HG03066 (cell line): ENCODE results near the gene FAM193B.

Experiments used
- ATAC-seq: cut with Tn5 transposase; IDR thresholded peaks from one replicate; pipeline ENCODE4 v1.9.1; 2021; ENCODE audit warnings: low read depth; ENCODE audit not compliant: unreplicated experiment

FAM193B gene

DNA sequence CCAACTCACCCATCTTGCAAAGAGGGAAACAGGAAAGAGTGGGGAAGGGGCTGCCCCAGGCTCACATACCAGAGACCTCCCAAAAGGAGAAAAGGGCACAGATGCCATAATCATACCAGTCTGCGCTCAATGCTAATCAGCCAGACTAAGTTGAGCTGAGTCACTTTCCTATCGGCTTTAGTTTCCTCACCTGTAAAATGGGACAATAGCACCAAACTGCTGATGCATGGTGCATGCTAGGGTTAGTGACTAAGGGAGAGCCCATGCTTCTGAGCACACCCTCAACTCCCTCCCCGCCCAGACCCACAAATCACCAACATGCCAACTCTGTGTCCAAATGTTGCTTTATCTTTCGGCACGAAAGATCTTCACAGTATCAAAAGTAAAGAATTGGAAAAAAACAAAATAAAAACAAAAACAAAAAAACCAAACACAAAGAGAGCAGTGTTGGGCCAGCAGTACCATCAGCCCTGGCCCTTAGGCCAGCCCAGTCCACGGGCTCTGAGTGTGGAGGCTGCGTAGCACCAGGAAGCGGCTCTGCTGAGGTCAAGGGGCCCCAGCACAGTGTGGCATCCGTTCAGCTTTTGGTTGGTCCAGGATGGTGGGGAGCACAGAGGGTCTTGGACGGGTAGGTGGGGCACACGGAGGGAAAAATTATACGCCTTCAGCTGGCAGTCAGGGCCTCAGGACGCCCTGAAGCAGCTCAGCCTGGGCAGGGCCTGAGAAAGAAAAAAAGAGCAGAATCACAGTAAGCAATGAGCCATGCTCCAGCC lies 34.7 kb downstream of the FAM193B start:
- no peak for ATAC-seq

DNA sequence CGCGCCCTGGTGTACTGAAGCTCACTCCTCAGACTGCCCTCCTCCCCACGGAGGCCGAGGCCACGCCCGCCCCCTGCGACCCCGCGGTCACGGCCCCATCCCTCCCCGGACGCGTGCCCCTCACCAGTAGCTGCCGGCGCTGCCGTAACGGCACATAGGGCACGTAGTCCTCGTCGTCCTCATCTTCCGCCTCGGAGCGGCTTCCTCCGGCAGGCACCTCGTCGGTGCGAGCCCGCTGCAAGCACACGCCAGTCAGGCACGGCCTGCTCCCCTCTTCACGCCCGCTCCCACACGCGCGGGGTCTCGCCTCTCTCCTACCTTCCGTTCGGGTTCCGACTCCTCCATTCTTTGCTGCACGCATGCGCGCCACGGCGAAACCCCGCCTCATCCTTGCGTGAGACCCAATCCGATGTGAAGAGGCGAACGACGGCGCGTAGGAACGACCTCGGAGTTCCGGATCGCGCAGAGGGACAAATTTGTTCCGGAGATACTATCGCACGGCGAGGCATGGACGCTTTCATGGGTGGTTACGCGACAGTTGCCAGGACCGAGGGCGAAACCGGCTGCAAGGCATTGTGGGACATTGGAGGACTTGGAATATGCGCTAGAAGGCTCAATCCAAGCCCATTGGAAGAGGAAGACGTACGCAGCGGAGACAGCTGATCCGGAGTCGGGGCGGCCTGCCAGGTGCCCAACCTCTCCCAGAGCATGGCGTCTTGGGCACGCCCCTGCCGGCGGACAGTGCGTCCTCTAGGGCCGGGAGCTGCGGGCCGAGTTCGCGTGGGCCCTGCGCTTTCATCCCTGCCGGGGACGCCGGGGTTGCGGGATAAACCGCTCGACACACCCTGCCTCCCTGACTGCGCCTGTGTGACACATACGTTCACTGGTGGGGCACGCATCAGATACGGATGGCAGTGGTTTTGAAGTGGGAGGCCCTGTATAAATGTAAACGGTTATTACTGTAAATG lies 37.5 kb downstream of the FAM193B start, which contains the start of gene DDX41:
DDX41 (minus strand) TSS at position 361 of the 968 bp plus-strand sequence; CDS start at position 345, 16 bp downstream.
- peak; percentile 84 for ATAC-seq

DNA sequence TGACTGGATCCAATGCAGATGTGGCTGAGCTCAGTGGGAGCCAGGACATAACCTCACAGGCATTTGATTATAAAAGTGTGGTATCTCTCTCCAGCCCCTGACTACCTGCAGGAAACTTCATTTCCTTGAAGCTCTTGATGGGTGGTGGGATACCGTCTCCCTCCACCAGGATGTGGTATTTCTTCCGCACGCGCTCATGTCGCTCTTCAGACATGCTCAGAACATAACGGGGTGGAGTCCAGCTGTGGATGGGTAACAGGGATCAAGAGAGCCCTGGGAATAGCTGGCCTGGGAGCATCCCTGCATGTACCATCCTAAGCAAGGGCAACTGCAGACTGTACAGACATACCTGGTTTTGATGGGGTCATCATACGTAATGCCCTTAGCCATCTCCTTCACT lies 38.8 kb downstream of the FAM193B start:
- ATAC-seq: no peak

DNA sequence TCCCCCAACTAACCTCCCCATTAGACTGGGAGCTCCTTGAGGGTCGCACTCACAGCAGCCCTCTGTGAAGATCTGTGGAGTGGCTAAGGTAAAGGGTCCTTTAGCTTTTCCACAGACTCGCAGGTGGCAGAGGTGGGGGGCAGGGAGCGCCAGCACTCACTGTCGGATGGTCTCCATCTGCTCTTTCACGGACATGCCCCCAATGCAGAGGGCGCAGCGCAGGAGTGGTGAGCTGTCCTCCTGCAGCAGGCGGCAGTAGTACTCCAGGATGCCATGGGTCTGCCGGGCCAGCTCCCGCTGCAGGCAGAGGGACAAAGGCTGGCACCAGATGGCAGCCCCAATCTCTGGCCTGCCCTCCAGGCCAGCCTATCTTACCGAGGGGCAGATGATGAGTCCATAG lies 39.8 kb downstream of the FAM193B start:
- ATAC-seq: no peak

DNA sequence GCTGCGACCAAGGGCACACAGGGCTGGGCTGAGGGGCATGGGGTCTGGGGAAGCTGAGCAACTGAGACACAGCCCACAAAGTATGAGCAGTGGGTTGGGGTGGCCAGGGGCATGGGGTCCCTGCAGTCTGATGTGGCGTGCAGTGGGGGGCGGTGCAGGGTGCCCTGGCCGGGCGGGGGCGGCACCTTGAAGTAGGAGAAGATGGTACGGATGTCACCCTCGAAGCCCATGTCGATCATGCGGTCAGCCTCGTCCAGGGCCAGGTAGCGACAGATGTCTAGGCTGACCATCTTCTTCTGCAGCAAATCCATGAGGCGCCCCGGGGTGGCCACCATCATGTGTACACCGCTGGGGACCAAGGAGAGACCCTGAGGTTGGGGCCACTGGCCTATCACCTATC lies 40.9 kb downstream of the FAM193B start:
- no peak for ATAC-seq

DNA sequence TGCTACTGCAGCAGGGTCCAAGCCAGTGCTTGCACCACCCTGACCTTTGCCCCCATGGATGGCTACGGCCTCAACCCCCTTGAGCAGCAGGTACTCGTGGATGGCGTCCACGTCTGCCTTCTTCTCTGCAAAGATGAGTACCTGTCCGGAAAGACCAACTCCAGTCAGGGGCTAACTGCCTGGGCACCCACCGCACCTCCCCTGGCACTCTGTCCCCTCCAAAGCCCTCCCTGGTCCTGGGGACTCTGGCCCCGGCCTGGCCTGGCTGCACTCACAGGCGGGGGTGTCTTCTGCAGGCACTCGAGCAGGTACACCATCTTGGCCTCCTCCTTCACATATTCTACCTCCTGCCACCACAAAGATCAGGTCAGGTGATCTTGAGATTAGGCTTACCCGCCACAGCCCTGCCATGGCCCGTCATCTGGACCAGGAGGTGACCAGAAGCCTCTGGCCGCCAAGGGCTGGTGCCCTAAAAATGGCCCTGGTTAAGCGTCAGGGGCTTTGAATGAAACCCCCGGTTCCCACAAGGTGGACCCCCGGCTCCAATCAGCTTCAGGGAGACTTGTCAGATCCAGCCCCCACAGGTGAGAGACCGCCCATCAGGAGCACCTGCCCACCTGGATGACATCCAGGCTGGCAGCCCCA lies 41.5 kb downstream of the FAM193B start:
- ATAC-seq: no peak

DNA sequence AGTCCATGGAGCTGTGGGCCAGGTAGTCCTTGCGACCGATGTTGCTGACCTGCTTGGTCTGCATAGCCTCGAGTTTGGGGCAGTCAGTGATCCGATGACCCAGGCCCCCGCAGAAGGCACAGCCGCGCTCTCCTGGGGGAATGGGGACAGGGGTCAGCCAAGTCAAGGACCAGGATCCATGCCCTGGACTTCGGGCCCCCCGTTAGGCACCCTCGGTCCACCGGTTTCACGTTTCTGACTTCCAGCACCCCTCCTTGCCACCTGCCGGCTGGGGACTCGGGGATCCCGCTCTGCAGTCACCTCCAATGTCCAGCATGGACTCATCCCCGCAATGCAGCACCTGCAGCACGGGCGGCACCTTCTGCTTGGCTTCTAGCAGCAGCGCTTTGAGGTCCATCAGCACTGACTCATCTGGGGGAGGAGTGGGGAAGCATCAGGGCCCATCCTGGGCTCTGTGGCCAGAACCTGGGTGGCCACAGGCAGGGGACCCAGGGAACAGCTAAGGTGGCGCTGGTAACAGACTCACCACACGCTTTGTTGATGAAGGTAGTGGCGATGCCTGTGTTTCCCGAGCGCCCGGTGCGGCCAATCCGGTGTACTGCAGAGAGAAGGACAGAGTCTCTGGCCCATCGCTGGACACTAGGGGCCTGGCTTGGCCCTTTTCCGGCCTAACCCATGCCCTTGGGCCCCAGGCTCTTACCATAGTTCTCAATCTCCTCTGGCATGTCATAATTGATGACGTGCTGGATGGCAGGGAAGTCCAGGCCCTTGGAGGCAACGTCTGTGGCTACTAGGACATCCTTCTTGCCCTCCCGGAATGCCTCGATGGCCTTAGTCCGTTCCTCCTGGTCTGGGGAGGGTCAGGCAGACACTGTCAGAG lies 42.3 kb downstream of the FAM193B start:
- no peak for ATAC-seq

DNA sequence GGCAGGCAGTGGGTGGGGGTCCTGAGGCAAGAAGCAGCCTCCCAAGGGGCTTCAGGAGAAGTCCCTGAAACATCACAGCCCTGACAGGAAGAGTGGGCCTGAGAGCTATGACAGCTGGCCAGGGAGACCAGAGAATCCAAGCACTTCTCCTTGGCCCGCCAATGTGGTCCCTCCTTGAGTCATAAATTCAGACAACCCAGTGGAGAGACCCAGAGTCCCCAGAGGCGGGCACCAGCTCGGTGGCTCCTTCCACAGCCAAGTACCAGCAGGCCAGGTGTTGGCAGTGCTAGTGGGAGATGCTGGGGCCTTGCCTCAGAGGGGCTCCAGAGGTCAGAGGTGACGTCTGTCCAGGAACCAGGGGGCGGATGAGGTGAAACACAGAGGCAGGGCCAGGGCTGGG lies 43.2 kb downstream of the FAM193B start:
- ATAC-seq: no peak

DNA sequence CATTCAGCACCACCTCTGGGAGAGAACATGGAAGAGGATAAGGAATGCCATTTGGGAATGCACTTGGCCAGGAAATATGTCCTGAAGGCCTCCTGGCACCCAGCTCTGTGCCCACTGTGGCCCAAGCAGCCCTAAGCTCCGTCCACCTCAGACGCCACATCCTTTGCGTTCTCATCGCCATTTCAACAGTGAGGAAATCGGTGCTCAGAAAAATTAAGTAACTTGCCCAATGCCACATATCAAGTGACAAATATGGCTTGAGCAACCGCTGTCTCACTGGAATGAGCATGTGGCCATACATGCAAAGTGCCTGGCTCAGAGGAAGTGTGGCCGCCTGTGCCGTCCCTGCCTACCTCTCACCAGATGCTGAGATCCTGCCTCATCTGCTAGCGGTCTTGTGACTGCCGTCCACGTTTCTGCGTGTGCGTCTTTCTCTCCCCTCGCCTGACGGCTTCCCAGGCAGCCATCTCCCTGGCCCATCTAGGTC lies 43.8 kb downstream of the FAM193B start:
- no peak for ATAC-seq

DNA sequence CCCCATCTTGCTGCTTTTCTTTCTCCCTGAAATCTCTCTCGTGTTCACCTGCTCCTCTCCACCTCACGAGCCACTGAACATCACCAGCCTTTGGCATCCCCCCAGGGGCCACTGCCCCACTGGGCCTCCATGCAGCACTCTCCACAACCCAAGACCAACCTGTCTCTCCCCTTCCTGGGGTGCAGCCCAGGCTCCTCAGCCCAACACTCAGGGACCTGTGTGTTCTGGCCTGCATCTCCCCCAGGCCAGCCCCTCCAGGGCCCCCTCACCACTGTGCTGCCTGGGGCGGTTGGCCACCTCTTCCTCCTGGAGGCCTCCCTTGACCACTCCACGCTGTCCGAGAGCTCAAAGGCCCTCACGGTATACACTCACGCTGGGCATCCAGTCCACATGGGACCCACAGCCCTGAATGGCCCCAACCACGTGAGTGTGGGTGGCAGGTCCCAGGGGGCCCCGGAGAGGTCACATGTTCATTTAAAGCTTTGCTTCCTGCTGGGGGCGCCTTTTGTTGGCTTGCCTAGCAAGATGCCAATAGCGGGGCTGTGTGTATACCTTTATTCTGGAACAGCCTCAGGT lies 44.3 kb downstream of the FAM193B start:
- peak; percentile 38 for ATAC-seq

DNA sequence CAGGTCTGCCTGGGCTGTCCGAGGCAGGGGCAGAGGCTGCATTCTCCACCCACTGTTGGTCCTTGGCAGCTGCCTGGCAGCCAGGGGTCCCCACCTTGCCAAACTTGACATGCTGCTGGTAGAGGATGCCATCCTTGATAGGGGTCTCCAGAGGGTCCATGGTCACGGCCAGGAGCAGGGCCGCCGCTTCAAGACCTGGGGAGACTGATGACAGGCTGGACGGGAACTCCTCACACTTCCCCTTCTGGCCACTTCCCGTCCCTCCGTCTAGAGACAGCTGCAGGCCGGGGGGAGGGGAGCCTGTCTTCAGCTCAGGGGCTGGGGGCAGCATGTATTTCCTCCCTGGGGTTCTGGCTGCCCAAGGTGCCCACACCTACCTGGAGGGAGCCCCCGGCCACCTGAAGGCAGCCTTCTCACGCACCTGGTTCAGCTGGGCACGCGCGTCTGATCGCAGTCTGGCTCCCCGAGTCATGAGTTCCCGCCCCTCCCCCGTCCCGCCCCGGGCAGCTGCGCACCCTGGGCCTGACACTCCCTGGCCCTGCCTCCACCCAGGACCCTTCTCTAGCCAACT lies 44.9 kb downstream of the FAM193B start, which contains the start of gene DOK3:
DOK3 (minus strand) TSS at position 446 of the 571 bp plus-strand sequence; CDS start at position 160, 286 bp downstream.
- ATAC-seq: peak; percentile 40

DNA sequence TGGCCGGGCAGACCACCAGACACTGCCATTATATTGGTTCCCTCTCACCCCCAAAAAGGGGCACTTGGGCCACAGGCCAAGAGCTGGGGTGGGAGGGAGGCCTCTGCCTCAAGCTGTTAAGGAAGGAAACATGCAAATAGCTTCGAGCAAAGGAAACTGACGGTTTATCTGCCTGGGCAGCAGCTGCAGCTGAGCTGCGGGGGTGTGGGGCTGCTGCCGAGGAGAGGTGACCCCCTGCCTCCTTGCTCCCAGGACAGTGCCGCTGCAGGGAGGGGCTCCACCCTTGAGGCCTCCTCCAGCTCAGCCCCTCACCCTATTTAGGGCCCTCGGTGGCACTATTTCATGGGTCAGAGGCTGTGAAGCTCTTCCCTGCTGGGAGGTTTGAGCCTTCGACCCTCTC lies 45.5 kb downstream of the FAM193B start:
- ATAC-seq: no peak

DNA sequence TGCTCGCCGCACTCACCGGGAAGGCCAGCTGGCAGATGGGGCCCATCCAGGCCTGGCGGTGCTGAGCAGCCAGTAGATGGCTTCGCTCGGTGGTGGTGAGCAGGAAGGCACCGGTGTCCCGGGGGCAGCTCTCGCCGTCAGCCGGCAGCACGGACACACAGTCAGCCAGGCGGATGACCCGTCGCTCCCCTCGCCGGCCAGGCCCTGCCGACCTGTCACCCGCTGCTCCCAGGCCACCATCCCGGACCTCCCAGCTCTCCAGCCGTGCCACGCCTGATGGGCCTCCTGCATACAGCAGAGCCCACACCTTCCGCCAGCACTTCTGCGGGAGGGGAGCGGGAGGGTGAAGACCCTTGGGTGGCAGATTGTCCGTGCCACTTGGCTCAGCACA lies 46.1 kb downstream of the FAM193B start:
- no peak for ATAC-seq

DNA sequence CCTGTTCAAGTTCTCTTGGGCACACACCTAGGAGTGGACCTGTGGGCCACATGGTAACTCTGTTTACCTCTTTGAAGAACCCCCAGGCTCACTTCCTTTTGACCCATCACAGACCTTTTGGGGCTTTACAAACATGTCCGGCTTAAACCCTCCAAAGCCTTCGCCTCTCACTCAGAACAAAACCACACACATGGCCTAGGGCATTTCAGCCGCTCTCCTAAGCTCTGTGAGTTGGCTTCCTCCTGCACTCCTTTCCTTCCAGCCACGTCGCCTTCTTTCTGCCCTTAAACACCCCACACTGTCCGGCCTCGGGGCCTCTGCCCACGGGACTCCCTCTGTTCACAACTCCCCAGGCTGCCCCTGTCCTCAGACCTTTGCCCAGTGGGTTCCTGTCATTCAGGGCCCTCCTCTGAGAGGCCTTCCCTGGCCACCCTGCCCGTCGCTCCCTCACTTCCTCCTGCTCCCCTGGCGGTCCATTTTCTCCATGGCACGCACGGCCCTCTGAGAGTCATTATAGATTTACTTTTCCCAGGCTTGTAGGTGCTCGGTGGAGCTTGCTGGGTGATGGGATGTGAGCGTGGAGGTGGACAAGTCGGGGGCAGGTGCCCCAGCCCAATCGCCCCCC lies 46.7 kb downstream of the FAM193B start:
- ATAC-seq: no peak

DNA sequence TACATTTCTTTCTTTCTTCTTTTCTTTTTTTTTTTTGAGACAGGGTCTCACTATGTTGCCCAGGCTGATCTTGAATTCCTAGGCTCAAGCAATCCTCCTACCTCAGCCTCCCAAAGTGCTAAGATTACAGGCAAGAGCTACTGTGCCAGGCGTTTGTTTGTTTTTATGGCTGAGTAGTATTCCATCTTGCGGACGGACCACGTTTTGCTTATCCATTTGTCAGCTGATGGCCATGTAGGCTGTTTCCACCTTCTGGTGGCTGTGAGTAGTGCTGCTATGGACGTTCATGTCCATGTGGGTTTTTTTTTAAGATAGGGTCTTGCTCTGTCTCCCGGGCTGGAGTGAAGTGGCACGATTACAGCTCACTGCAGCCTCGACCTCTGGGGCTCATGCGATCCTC lies 47.2 kb downstream of the FAM193B start:
- no peak for ATAC-seq

DNA sequence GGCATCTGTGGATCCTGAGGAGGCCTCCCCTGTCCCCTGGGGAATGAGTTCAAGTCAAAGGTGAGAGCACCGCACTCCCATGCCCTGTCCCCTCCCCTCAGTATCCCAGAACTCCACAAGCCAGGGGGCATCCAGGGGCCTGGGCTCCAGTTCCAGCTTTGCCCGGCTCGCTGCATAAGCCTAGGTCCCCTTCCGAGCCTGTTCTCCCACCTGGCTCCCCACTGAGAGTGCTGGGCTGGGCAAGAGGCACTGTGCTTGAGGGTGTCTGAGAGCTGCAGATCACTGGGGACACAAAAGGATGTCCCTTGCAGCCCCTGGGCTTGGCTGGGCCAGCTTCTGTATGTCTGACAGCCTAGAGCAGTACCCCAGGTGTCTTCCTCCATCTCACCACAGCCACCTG lies 49.3 kb downstream of the FAM193B start:
- no peak for ATAC-seq

DNA sequence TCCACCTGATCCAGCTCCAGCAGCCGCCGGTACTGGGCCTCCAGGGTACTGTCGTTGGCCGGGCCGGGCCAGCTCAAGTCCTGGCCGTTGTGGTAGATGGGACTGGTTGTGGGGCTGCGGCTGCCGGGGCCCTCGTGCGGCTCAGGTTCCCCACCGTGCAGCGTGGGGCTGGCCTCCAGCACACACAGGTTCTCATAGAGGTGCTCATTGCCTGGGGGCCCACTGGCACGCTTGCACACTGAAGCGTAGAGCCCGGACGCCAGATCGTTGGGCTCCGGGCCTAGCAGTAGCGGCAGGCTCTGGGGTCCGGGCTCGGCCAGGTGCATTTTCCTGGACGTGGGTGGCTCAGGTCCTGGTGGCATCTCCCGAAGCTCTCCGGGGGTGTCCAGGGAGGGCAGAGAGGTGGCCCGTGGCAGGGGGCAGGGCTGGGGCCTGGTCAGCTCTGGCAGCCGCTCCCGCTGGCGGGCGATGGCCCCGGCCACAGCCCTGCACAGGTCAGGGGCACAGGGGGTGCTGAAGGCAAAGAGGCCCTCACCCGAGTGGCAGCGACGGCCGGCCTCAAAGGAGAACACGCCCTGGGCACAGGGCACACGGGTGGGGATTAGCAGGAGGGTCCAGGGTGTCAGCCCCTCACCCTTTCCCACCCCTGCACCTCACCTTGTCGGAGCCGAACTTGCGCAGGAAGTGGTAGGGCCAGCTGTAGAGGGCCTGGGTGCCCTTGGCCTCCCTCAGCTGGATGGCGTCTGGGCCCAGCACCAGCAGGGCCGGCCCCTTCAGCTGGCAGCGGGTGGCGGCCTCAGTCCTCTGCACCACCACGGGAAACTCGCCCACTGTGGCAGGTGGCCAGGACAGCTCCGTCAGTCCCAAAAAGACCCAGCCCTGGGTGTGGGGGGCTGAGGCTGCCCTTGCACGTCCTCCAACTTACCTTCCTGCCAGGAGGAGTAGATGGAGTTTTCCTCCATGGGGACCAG lies 50.0 kb downstream of the FAM193B start:
- ATAC-seq: no peak
